MM.1S (cell line): Measurements from ENCODE around the gene ABCC4.

ENCODE experiments used
- DNase-seq: peaks from one replicate; pipeline ENCODE4 v3.0.0-alpha.2; 2015
- H2AFZ ChIP-seq: fragments of 300-600 bp; sonication (generic); 2 replicates; pipeline ENCODE4 v1.6.0; 2016; ENCODE audit warnings: antibody characterized with exemption, low read length
- H3F3A ChIP-seq: fragments of 300-600 bp; sonication (generic); 2 replicates; pipeline ENCODE4 v1.6.1; 2016; ENCODE audit warnings: mild to moderate bottlenecking, antibody characterized with exemption, low read length, moderate library complexity, mixed read lengths; ENCODE audit not compliant: insufficient read depth
- H3K27ac ChIP-seq: fragments of 300-600 bp; sonication (generic); 2 replicates; pipeline ENCODE4 v1.5.1; 2016; ENCODE audit warnings: mild to moderate bottlenecking, low read length
- H3K27me3 ChIP-seq: fragments of 300-600 bp; sonication (generic); replicated peaks from 2 replicates; pipeline ENCODE4 v1.6.0; 2016; ENCODE audit warnings: low read length; ENCODE audit not compliant: insufficient read depth
- H3K36me3 ChIP-seq: fragments of 300-600 bp; sonication (generic); replicated peaks from 2 replicates; pipeline ENCODE4 v1.6.1; 2016; ENCODE audit warnings: mild to moderate bottlenecking, low read length, mixed read lengths; ENCODE audit not compliant: insufficient read depth
- H3K4me1 ChIP-seq: fragments of 300-600 bp; sonication (generic); 2 replicates; pipeline ENCODE4 v1.6.1; 2016; ENCODE audit warnings: low read length, mixed read lengths
- H3K4me2 ChIP-seq: fragments of 300-600 bp; sonication (generic); 2 replicates; pipeline ENCODE4 v1.6.0; 2016; ENCODE audit warnings: low read depth, low read length
- H3K4me3 ChIP-seq: fragments of 300-600 bp; sonication (generic); 2 replicates; pipeline ENCODE4 v1.5.1; 2016; ENCODE audit warnings: low read length, mixed read lengths
- H3K79me2 ChIP-seq: fragments of 300-600 bp; sonication (generic); 2 replicates; pipeline ENCODE4 v1.6.1; 2016; ENCODE audit warnings: mixed run types, low read length, mixed read lengths
- H3K9ac ChIP-seq: fragments of 300-600 bp; sonication (generic); 2 replicates; pipeline ENCODE4 v1.6.1; 2016; ENCODE audit warnings: low read length, mixed read lengths
- H3K9me2 ChIP-seq: fragments of 300-600 bp; sonication (generic); replicated peaks from 2 replicates; pipeline ENCODE4 v1.6.1; 2016; ENCODE audit warnings: mild to moderate bottlenecking, low read length, mixed read lengths; ENCODE audit not compliant: insufficient read depth
- H3K9me3 ChIP-seq: fragments of 300-600 bp; sonication (generic); replicated peaks from 2 replicates; pipeline ENCODE4 v1.6.1; 2016; ENCODE audit warnings: mild to moderate bottlenecking, low read length, mixed read lengths; ENCODE audit not compliant: insufficient read depth
- H4K20me1 ChIP-seq: fragments of 300-600 bp; sonication (generic); 2 replicates; pipeline ENCODE4 v1.6.1; 2016; ENCODE audit warnings: mild to moderate bottlenecking, low read length, moderate library complexity, mixed read lengths; ENCODE audit not compliant: insufficient read depth
- CTCF ChIP-seq: fragments of 300-600 bp; sonication (generic); IDR thresholded peaks from 2 replicates; pipeline ENCODE4 v1.5.1; 2016; ENCODE audit warnings: antibody characterized with exemption, low read length, mixed read lengths
- EZH2 ChIP-seq: fragments of 300-600 bp; sonication (generic); optimal IDR thresholded peaks from 2 replicates; pipeline ENCODE3; 2017; ENCODE audit warnings: low read depth, mild to moderate bottlenecking, antibody characterized with exemption, low read length, mixed read lengths
- EZH2phosphoT487 ChIP-seq: fragments of 300-600 bp; sonication (generic); IDR thresholded peaks from 2 replicates; pipeline ENCODE4 v1.6.1; 2018; ENCODE audit warnings: antibody characterized with exemption, low read length

ABCC4 gene

GRCh38 chr13:95328386-95328785 lies 27.1 kb upstream of the ABCC4 start:
- Histone ChIP-seq H3K4me3 (no peak overlapping the region), H3F3A (no peaks in the 10 kb centered on the region), H3K27me3 (no peaks in the 10 kb centered on the region), H3K4me2 (no peak overlapping the region), H3K9ac (no peak overlapping the region), H4K20me1 (no peaks in the 10 kb centered on the region), H3K36me3 (no peaks in the 10 kb centered on the region), H3K4me1 (no peaks in the 10 kb centered on the region), H3K9me3 (no peaks in the 10 kb centered on the region), H3K79me2 (no peaks in the 10 kb centered on the region), H3K9me2 (no peaks in the 10 kb centered on the region), H2AFZ (no peak overlapping the region), H3K27ac (no peak overlapping the region)
- TF ChIP-seq EZH2 (no peak), EZH2phosphoT487 (no peak), CTCF (no peak)
- no peak for DNase-seq

- no peak for TF ChIP-seq EZH2phosphoT487
- TF ChIP-seq CTCF = no peak
- TF ChIP-seq EZH2 = no peak
- Histone ChIP-seq H3K9ac (no peak overlapping the region), H3K27ac (no peak overlapping the region), H3K4me2 (no peak overlapping the region), H2AFZ (no peak overlapping the region), H3K4me3 (no peak overlapping the region), H3F3A (no peaks in the 10 kb centered on the region), H3K9me2 (no peaks in the 10 kb centered on the region), H3K4me1 (no peaks in the 10 kb centered on the region), H3K36me3 (no peaks in the 10 kb centered on the region), H3K79me2 (no peaks in the 10 kb centered on the region), H4K20me1 (no peaks in the 10 kb centered on the region), H3K9me3 (no peaks in the 10 kb centered on the region), H3K27me3 (no peaks in the 10 kb centered on the region)
- no peak for DNase-seq
These were observed 25.9 kb upstream of the ABCC4 start for GRCh38 chr13:95327190-95327589.

- Histone ChIP-seq H3K9ac (no peak overlapping the region), H3K4me2 (no peak overlapping the region), H3K9me2 (no peaks in the 10 kb centered on the region), H3K27ac (no peak overlapping the region), H3K36me3 (no peaks in the 10 kb centered on the region), H3K79me2 (no peaks in the 10 kb centered on the region), H3K9me3 (no peaks in the 10 kb centered on the region), H3K4me3 (no peak overlapping the region), H3F3A (no peaks in the 10 kb centered on the region), H3K4me1 (no peaks in the 10 kb centered on the region), H4K20me1 (no peaks in the 10 kb centered on the region), H3K27me3 (no peaks in the 10 kb centered on the region), H2AFZ (no peak overlapping the region)
- TF ChIP-seq EZH2phosphoT487 (no peak), CTCF (no peak), EZH2 (no peak)
- DNase-seq = no peak
These were observed 25.4 kb upstream of the ABCC4 start for GRCh38 chr13:95326695-95327094.

- H3K4me1 ChIP-seq = no peaks in the 10 kb centered on the region
- no peak for DNase-seq
- H3K4me3 ChIP-seq = no peak overlapping the region
- no peak for TF ChIP-seq CTCF
- no peak for TF ChIP-seq EZH2phosphoT487
- no peak for TF ChIP-seq EZH2
- H3K9me3 ChIP-seq = no peaks in the 10 kb centered on the region
- no peaks in the 10 kb centered on the region for H4K20me1 ChIP-seq
- H3K9me2 ChIP-seq = no peaks in the 10 kb centered on the region
- no peaks in the 10 kb centered on the region for H3K36me3 ChIP-seq
- no peak overlapping the region for H3K9ac ChIP-seq
- H3K79me2 ChIP-seq = no peaks in the 10 kb centered on the region
- H3K27me3 ChIP-seq = no peaks in the 10 kb centered on the region
- H3K4me2 ChIP-seq = no peak overlapping the region
- no peak overlapping the region for H3K27ac ChIP-seq
- H2AFZ ChIP-seq = no peak overlapping the region
- no peaks in the 10 kb centered on the region for H3F3A ChIP-seq
These were observed 24.2 kb upstream of the ABCC4 start for GRCh38 chr13:95325485-95325884.
